ENCODE data around the gene PIP5K1B.
A peak's percentile ranks its signal among the peaks of the same experiment; 100 is the strongest.

GRCh38 chr9:69035438-69036308, 330.6 kb downstream of the PIP5K1B start, which contains the start of gene FXN:
- TF ChIP-seq CTCF (IDR thresholded peaks at IDR 0.05): peak; percentile 85 to 99 (median 94)
- peak; percentile 55 to 71 for TF ChIP-seq POLR2A (IDR thresholded peaks at IDR 0.05)
